ENCODE data around the gene TTC23.
"Not testable (repeated sequence)": the region's sequence is repeated elsewhere in the genome, so short reads cannot be mapped to it uniquely, and the experiment has no call there.

The TTC23 gene

DNA sequence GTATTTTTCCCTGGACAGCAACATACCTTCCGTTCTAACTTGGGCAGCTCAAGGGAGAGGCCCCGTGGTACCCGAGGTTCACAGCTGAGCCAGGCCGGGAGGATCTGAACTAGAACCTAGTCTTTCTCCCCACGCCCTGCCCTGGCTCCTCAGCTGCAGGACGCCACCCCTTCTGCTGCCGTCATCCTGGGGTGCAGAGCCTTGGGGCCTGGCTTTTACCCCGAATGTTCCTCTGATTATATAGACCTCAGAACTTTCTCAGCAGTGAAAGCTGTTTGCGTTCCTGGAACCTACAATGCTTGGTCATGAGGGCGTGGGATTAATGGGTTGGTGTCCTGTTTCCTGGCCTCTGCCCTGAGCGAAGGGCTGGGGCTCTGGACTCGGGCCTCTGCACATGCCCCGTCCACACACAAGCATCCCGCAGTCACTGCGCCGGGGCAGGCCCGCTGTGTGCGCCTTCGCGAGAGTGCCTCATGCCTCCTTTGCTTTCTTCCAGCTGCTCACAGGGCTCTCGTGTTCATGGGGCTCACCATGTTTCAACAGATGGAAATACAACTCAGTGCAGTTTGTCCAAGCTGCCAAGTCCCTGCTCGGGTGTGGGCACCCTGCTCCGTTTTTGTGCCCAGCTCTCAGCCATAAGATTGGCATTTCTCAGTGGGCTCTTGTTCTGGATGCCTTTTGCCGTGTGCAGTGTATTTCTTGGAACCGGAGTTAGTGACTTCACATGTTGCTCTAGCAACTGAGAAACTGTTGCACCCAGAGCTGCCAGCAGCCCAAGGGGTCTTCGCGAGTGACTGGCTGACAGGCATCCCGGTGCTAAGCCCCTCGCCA, 124.1 kb downstream of the TTC23 start:
- in situ Hi-C loops (cut with MboI; ENCODE audit: low sequenced_read_pairs): no loop called here

- in situ Hi-C loops (cut with MboI; ENCODE audit: low sequenced_read_pairs): no loop called here
Observed at GRCh38 chr15:99124641-99125040, 124.7 kb downstream of the TTC23 start.

GRCh38 chr15:99123713-99124451, 125.5 kb downstream of the TTC23 start:
- in situ Hi-C loops (cut with MboI; ENCODE audit: low sequenced_read_pairs): no loop called here

DNA sequence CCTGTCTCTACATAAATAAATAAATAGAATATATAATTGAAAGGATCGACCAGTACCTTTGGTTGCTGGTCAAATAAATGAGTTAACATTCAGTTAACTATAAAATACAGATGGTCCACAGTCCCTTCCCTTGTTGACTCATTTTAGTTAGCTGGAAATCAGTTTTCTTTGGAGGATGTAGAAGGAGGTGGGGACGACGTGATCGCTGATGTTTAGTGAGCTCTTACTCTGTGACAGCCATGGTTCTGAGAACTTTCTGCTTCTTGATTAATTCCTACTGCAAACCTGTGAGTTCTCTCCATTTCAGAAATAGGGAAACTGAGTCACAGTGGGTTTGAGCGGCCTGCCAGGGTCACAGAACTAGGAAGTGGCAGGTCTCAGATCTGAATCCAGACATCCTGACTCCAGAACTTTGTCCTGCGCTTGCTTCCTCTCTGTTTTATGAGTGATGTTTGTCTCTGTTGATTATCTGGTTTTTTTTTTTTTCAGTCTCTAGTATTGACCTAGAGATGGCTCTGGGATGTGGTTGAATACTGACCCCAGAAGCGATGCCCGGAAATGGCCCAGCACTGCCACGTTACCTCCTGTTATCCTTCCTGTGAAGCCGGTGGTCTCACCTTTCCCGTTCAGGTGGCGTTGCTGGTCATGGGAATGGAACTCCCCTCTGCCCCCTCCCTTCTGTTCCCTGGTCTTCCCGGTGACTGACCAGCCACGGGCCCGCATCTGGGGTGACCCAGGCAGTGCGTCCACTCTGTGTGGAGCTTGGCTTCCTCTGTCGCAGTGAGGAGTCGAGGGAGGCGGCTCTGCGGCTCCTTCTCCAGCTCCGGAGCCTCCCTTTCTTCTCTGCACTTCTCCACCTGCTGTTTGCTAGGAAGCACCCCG, 126.3 kb downstream of the TTC23 start:
- in situ Hi-C loops (cut with MboI; ENCODE audit: low sequenced_read_pairs): no loop called here

DNA sequence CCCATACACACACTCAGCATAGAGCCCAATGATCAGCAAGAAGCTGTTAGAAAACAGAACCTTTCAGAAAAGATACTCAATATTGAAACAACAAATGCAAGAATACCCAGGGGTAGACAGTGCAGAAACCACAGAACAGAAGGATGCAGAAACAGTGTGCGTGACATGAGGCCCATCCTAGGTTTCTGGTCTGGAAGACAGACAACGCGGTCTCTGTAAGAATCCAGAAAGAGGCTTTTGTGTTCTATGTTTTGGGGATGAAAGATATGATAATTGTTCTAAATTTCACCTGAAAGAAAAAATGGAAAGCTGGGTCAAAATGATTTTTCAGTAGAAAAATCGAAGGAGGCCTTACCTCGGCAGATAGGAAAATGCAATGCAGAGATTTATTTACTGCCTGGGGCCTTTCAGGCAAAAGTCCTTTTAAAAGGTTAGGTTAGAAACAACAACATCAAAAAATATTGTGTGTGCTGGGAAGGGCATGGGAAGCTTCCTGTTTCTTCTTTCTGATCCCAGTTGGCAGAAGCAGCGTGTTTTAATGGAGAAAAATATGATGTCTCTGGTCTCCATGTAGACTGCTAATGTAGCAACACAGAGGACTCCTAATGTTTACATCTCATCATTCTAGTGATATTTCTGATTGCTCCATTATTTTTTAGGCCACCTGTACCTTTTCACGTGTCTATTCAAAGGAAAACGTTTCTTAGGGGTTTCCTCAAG, 127.5 kb downstream of the TTC23 start:
- in situ Hi-C loops (cut with MboI; ENCODE audit: low sequenced_read_pairs): no loop called here

DNA sequence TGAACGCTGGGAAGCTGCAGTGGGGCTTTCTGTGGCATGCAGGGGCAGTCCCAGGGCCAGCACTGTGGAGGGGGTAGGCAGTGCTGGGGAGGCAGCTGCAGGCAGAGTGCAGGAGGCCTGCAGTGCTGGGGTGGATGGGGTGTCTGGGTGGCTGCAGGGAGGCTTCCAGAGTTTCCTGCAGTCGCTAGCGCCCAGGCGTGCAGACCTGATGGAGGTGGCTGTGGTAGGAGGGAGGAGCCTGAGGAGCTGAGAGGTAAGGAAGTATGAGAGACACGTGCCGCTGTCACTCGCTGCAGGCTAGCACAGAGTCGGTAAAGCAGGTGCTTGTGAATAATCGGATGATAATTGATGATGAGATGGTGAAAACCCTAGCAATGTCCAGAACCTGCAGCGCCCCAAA, 128.2 kb downstream of the TTC23 start:
- in situ Hi-C loops (cut with MboI; ENCODE audit: low sequenced_read_pairs): no loop called here

DNA sequence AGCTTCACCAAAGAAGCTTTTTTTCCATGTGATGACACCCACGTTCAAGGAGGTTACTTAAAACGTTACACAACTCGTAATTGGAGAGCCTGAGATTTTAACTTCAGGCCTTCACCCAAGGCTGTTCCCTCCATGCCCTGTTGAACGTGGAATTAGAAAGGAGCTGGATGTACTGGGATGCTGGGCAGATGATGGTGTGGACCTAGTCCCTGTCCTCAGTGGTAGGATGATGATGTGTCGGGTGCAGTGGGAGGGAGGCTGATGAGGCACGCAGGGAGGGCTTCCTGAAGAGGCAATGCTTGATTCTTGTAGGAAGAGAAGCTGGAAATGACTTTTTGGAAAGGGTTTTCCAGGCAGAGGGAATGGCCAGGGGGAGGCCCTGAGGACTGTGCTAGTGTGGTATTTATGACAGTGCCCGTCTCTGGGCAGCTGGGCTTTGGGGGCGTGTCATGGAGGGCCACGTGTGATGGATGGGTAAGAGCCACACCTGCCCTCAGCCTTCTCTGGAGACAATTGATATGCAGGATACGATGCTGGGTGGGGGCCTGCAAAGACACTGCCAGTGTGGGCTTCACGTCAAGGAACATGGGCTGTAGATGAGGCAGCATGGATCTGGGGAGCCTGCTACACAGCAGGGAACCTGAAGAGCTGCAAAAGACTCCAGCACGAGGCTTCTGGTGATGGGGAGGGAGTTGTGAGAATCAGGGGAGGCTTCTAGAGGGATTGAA, 129.2 kb downstream of the TTC23 start:
- in situ Hi-C loops (cut with MboI; ENCODE audit: low sequenced_read_pairs): no loop called here

DNA sequence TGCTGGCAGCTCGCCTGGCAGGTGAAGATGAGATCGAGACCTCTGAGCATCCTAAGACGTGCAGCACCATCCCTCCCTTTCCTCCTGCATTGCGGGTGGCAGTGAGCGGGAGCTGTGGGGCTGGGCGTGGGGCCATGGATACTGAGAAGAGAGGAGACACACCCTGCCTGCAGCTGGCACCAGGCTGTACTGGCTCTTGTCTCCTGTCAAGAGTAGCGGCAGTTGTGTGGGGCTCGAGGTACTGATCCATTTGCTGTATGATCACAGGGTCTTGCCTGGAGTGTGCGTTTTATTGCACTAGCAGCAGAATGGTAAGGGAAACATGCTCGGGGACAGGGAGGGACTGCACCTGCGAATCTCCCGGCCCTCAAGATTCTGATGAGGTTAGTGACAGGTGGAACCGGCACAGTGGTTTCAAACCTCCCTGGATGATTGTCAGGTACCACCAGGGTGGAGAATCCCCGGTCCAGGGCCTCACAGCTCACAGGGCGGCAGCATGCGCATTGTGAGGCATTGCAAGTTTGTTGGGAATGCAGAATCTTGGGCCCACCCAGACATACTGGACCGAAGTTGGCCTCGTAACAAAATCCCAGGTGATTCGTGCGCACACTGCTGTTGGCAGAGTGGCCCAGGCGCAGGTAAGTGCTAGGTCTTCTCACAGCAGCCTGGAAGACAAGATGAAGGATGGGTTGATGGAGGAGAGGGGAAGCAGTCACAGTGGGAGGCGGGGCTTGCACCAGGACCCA, 130.4 kb downstream of the TTC23 start:
- in situ Hi-C loops (cut with MboI; ENCODE audit: low sequenced_read_pairs): no loop called here

- in situ Hi-C loops (cut with MboI; ENCODE audit: low sequenced_read_pairs): no loop called here
Observed at GRCh38 chr15:99118258-99118632, 131.1 kb downstream of the TTC23 start.

- in situ Hi-C loops (cut with MboI; ENCODE audit: low sequenced_read_pairs): no loop called here
Observed at GRCh38 chr15:99117563-99118257, 131.7 kb downstream of the TTC23 start.

DNA sequence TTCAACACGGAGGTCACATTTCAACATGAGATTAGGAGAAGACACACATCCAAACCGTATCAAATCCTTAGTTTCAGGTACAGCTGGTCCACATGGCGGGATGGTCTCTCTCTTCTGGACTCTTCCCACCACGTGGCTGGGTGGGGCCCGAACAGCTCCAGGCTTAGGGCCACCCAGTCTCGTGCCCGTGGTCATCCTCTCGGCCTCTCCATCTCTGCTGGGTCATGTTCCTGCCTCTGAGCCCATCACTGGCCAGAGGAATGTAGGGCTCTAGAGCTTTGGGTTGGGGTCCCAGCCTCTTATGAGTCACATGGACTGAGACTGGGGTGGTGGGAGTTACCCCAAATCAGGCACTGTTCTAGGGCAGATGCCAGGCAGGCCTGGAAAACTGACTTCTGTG, 132.3 kb downstream of the TTC23 start:
- in situ Hi-C loops (cut with MboI; ENCODE audit: low sequenced_read_pairs): no loop called here

DNA sequence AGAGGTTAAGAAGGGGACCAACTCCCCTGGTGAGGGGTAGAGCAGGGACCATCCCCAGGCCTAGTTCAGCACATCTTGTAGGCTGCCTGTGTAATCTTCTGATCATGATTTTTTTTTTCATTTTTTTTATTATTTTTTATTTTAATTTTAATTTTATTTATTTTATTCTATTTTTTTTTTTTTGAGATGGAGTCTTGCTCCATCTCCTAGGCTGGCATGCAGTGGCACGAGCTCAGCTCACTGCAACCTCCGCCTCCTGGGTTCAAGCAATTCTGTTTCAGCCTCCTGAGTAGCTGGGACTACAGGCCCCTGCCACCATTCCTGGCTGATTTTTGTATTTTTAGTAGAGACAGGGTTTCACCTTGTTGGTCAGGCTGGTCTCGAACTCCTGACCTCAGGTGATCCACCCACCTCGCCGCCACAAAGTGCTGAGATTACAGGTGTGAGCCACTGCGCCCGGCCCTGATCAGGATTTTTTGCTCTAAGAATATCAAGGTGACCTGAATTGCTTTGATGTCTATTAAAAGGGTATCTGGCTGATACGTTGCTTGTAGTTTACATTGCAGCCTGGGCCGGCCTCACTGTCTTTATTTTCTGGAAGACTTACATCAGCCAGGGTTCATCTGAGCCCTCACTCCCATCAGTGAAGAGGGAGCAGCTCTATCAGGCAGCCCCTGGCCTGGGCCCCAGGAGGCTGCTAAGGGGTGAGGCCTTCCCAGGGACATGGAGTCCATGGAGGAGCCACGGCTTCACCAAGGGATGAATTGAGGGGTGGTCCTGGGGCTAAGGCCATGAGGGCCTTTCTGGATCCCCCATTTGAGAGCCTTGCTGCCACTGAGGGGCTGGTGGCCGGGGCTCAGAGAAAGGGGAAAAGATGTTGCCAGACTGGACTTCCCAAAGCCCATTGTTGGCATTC, 133.8 kb downstream of the TTC23 start:
- in situ Hi-C loops (cut with MboI; ENCODE audit: low sequenced_read_pairs): no loop called here

- in situ Hi-C loops (cut with MboI; ENCODE audit: low sequenced_read_pairs): no loop called here
Observed at GRCh38 chr15:99114511-99115299, 134.7 kb downstream of the TTC23 start.

GRCh38 chr15:99113547-99114271, 135.7 kb downstream of the TTC23 start:
- in situ Hi-C loops (cut with MboI; ENCODE audit: low sequenced_read_pairs): no loop called here

DNA sequence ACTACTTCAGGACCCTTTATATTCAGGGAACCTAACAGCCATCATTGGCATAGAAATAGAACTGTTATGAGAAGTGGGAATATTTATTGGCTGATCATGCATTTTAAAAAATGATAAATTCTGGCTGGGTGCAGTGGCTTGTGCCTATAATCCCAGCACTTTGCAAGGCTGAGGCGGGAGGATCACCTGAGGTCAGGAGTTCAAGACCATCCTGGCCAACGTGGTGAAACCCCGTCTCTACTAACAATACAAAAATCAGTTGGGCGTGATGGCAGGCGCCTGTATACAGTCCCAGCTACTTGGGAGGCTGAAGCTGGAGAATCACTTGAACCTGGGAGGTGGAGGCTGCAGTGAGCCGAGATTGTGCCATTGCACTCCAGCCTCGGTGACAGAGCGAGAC, 137.7 kb downstream of the TTC23 start:
- in situ Hi-C loops (cut with MboI; ENCODE audit: low sequenced_read_pairs): not testable (repeated sequence)

DNA sequence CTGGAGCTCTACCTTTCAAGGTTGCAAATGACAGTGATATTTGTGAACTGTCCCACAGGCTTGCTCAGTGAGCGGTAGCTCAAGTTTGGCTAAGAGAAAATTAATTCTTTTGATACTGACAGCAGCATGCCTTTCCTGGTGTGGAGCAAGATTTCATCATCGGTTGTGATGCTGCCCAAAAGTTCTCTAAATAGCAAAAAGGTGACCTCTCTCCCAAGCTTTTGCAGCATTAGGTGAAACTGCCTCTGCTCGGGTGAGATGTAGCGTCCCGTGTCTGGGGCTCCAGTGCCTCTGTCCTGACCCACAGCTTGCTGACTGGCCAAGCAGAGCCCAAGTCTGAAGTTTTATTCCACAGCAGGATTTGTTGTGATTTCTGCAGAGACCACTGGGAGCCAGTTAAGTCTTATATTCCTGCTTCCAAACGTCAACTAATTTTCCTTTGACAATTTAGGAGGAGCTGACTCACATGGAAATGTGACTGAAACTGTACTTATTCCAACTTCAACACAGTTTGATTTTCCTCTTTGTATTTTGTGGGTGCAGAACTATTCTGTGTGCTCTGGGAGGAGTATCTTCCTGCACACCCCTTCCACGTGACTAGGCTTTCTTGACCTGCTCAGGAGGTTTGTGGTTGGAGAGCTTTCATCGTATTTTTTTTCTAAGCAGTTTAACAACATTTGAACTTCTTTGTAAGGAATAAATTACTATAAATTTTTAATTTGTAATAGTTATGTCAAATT, 138.6 kb downstream of the TTC23 start:
- in situ Hi-C loops (cut with MboI; ENCODE audit: low sequenced_read_pairs): no loop called here

Data from HL-60/S4 treated with retinoic acid at 250 ng/mL for 4 days and 3 days (cell line).